Endothelial cell of umbilical vein (primary cell): ENCODE data around the gene OR2T34. TPM values are rescaled to one million over a fixed set of nuclear protein-coding genes. Genes with fewer than 3 reads are reported as not detected.

Experiments
- BruUV-seq: library from RNA; stranded (reverse); fragments of 400-500 nt; replicated peaks from 2 replicates; lab custom pipeline; 2021; lab: Mats Ljungman, UMichigan
- CTCF ChIA-PET: fragments of 300-600, 350-600 bp; sonication (Branson Sonifier 250); formaldehyde crosslinking; loops from one replicate; lab custom pipeline; 2021; ENCODE audit warnings: antibody characterized with exemption, inconsistent platforms; lab: Charles Lee
- POLR2A ChIA-PET: fragments of 300-600, 350-600 bp; sonication (Branson Sonifier 250); formaldehyde crosslinking; loops from one replicate; lab custom pipeline; 2021; ENCODE audit warnings: antibody characterized with exemption, inconsistent platforms; lab: Charles Lee
- DNase-seq: peaks from one replicate; pipeline ENCODE4 v3.0.0-alpha.2; 2011; ENCODE audit warnings: low read depth, low spot score
- FAIRE-seq: peaks from 2 replicates; lab custom pipeline; 2011; peaks lifted over from hg19 to GRCh38; lab: Jason Lieb, UNC
- H2AFZ ChIP-seq: 2 replicates; pipeline ENCODE4 v1.6.0; 2012; ENCODE audit warnings: low read depth, low read length, control low read depth, inconsistent platforms
- H3K27ac ChIP-seq: 2 replicates; pipeline ENCODE4 v1.5.1; 2011; ENCODE audit warnings: low read depth, mild to moderate bottlenecking, control low read depth, low read length, moderate library complexity; ENCODE audit not compliant: insufficient read depth
- H3K27me3 ChIP-seq, 2 experiments: 2 replicates each; pipeline versions ENCODE4 v1.6.0 to v1.6.1; 2011; ENCODE audit warnings: low read length in 2 of 2, mixed read lengths in 1 of 2; ENCODE audit not compliant: control insufficient read depth in 2 of 2, insufficient read depth in 2 of 2
- H3K36me3 ChIP-seq, 2 experiments: 2 replicates in 1 of 2; 3 replicates in 1 of 2; pipeline ENCODE4 v1.5.1; 2011; ENCODE audit warnings: low read length in 2 of 2, mild to moderate bottlenecking in 1 of 2, moderate library complexity in 1 of 2; ENCODE audit not compliant: control insufficient read depth in 2 of 2, insufficient read depth in 2 of 2; ENCODE audit errors: extremely low read depth in 1 of 2
- H3K4me1 ChIP-seq: 3 replicates; pipeline ENCODE4 v1.5.1; 2011; ENCODE audit warnings: mild to moderate bottlenecking, low read length; ENCODE audit not compliant: control insufficient read depth, insufficient read depth; ENCODE audit errors: extremely low read depth
- H3K4me2 ChIP-seq: 2 replicates; pipeline ENCODE4 v1.6.1; 2011; ENCODE audit warnings: low read length, control low read depth, mixed read lengths; ENCODE audit not compliant: insufficient read depth
- H3K4me3 ChIP-seq, 3 experiments: fragments of 200-600 bp in 1 of 3; sonication (generic), shearing (Covaris generic) in 1 of 3; replicated peaks in 1 of 3; 2 replicates each; pipeline ENCODE4 v1.5.1; 2011 to 2016; ENCODE audit warnings: control low read depth in 3 of 3, low read length in 3 of 3, mild to moderate bottlenecking in 2 of 3, inconsistent platforms in 1 of 3, low read depth in 1 of 3, moderate library complexity in 1 of 3; ENCODE audit not compliant: insufficient read depth in 1 of 3
- H3K79me2 ChIP-seq: 2 replicates; pipeline ENCODE4 v1.6.0; 2012; ENCODE audit warnings: low read length, inconsistent platforms; ENCODE audit not compliant: control insufficient read depth, insufficient read depth
- H3K9ac ChIP-seq: replicated peaks from 2 replicates; pipeline ENCODE3; 2011; ENCODE audit warnings: low read length, control low read depth; ENCODE audit not compliant: insufficient read depth; ENCODE audit errors: extremely low read depth
- H3K9me1 ChIP-seq: replicated peaks from 3 replicates; pipeline ENCODE4 v1.6.0; 2011; ENCODE audit warnings: mild to moderate bottlenecking, low read length; ENCODE audit not compliant: control insufficient read depth, insufficient read depth; ENCODE audit errors: extremely low read depth
- H3K9me3 ChIP-seq: replicated peaks from 2 replicates; pipeline ENCODE4 v1.5.1; 2012; ENCODE audit warnings: low read length, inconsistent platforms; ENCODE audit not compliant: control insufficient read depth, insufficient read depth
- H4K20me1 ChIP-seq: replicated peaks from 2 replicates; pipeline ENCODE3; 2011; ENCODE audit warnings: mild to moderate bottlenecking, low read length; ENCODE audit not compliant: control insufficient read depth, insufficient read depth; ENCODE audit errors: extremely low read depth
- EZH2 ChIP-seq: IDR thresholded peaks from 2 replicates; pipeline ENCODE4 v1.6.1; 2012; ENCODE audit warnings: borderline replicate concordance, low read depth, mild to moderate bottlenecking, moderate library complexity, low read length, inconsistent platforms; ENCODE audit not compliant: severe bottlenecking
- FOS ChIP-seq: IDR thresholded peaks from 2 replicates; pipeline ENCODE4 v1.6.1; 2011; ENCODE audit warnings: mild to moderate bottlenecking, low read length, moderate library complexity, borderline replicate concordance; ENCODE audit not compliant: insufficient read depth
- GATA2 ChIP-seq: IDR thresholded peaks from 2 replicates; pipeline ENCODE4 v1.7.0; 2011; ENCODE audit warnings: low read depth, mild to moderate bottlenecking, moderate library complexity, mixed read lengths, low read length; ENCODE audit not compliant: insufficient read length, insufficient read depth
- JUN ChIP-seq: IDR thresholded peaks from 2 replicates; pipeline ENCODE4 v1.6.1; 2011; ENCODE audit warnings: borderline replicate concordance, low read depth; ENCODE audit not compliant: insufficient read length, insufficient read depth
- MYC ChIP-seq: IDR thresholded peaks from one replicate; pipeline ENCODE4 v1.6.1; 2011; ENCODE audit warnings: mild to moderate bottlenecking, low read depth, low read length
- POLR2A ChIP-seq: IDR thresholded peaks from 2 replicates; pipeline ENCODE4 v1.6.1; 2012; ENCODE audit warnings: low read depth, mild to moderate bottlenecking, control low read depth, low read length
- POLR2AphosphoS5 ChIP-seq: IDR thresholded peaks from 2 replicates; pipeline ENCODE4 v1.6.1; 2012; ENCODE audit warnings: low read depth, mild to moderate bottlenecking, control low read depth, low read length, moderate library complexity; ENCODE audit not compliant: insufficient read depth
- dilution Hi-C: fragments of 300-500 bp; cut with MboI; formaldehyde crosslinking; loops from one replicate; pipeline ENCODE4 v1.15.0; 2019; ENCODE audit warnings: low sequenced_read_pairs; ENCODE audit not compliant: extremely low pct_ligation_motif_present
- intact Hi-C: fragments of 100-400 bp; cut with micrococcal nuclease; formaldehyde crosslinking; loops from one replicate; pipeline ENCODE4 v1.10.0; 2022
- polyA plus RNA-seq, 4 experiments: library from polyadenylated mRNA; depleted of rRNA in 3 of 4; stranded (reverse) in 3 of 4; unstranded in 1 of 4; fragments of >200 nt; gene quantifications; 2 replicates each; pipeline versions ENCODE4 v1.2.1 to v1.2.3, GENCODE V29; 2011 to 2012; ENCODE audit warnings: missing spikeins in 1 of 4
- total RNA-seq: library from RNA; stranded (reverse); gene quantifications from 2 replicates; pipeline ENCODE4 v1.2.3, GENCODE V29; 2021
- TF ChIP-seq, protein P1 (sequence below): IDR thresholded peaks from 2 replicates; pipeline ENCODE4 v1.6.1; 2011; ENCODE audit not compliant: insufficient read depth, insufficient read length
- TF ChIP-seq, protein P2 (sequence below), 2 donors: IDR thresholded peaks; 1 replicate in 1 of 2; 2 replicates in 1 of 2; pipeline ENCODE4 v1.5.1; 2011; ENCODE audit warnings: low read length in 2 of 2, mild to moderate bottlenecking in 2 of 2, moderate library complexity in 2 of 2, control low read depth in 1 of 2, inconsistent platforms in 1 of 2, low read depth in 1 of 2; ENCODE audit not compliant: insufficient read depth in 1 of 2; ENCODE audit errors: extremely low read depth in 1 of 2

The OR2T34 gene
- total and polyA plus RNA-seq, 2 donors (not counting 3 experiments of a cell fraction or from before 2014, with no cell fraction given): not detected

DNA sequence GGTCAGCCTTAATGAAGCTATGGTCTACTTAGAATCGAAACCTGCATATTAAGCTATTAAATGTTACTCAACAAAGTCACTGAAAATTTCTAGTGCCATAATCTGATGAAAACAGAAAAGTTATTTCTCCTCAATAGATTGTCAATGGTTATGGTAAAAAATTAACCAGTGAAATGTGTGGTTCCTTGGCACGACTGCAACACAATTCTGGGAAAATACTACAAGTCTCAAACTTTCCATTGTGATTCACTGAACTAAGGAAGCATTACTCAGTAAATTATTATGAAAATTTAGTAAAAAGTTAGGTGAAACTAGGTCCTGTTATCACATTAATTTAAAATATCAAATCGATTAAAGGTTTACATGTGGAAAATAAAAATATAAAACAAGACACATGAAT, 35.7 kb upstream of the OR2T34 start:
- H3K9me3 ChIP-seq: peaks cover 2% of the 10 kb centered on the region
- H3K27ac ChIP-seq: no peak overlapping the region
- no peaks in the 10 kb centered on the region for H3K9me1 ChIP-seq
- FAIRE-seq (no peak), DNase-seq (no peak)
- H4K20me1 ChIP-seq: no peaks in the 10 kb centered on the region
- BruUV-seq: no TSS peak
- H3K4me3 ChIP-seq: no peak overlapping the region
- no peaks in the 10 kb centered on the region for H3K27me3 ChIP-seq
- no peaks in the 10 kb centered on the region for H3K79me2 ChIP-seq
- ChIA-PET CTCF (no interaction called here), POLR2A (no interaction called here)
- intact Hi-C loops: no loop called here
- dilution Hi-C loops: no loop called here
- H3K36me3 ChIP-seq: no peaks in the 10 kb centered on the region
- H3K4me1 ChIP-seq: no peaks in the 10 kb centered on the region
- H3K9ac ChIP-seq: no peak overlapping the region
- TF ChIP-seq FOS (no peak), POLR2A (no peak), JUN (no peak), MYC (no peak), POLR2AphosphoS5 (no peak)
- TF ChIP-seq, protein P1, sequence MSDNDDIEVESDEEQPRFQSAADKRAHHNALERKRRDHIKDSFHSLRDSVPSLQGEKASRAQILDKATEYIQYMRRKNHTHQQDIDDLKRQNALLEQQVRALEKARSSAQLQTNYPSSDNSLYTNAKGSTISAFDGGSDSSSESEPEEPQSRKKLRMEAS: no peak
- TF ChIP-seq, protein P2, sequence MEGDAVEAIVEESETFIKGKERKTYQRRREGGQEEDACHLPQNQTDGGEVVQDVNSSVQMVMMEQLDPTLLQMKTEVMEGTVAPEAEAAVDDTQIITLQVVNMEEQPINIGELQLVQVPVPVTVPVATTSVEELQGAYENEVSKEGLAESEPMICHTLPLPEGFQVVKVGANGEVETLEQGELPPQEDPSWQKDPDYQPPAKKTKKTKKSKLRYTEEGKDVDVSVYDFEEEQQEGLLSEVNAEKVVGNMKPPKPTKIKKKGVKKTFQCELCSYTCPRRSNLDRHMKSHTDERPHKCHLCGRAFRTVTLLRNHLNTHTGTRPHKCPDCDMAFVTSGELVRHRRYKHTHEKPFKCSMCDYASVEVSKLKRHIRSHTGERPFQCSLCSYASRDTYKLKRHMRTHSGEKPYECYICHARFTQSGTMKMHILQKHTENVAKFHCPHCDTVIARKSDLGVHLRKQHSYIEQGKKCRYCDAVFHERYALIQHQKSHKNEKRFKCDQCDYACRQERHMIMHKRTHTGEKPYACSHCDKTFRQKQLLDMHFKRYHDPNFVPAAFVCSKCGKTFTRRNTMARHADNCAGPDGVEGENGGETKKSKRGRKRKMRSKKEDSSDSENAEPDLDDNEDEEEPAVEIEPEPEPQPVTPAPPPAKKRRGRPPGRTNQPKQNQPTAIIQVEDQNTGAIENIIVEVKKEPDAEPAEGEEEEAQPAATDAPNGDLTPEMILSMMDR (IDR thresholded peaks at IDR 0.05; ENCODE audit: extremely low read depth in 1 of 2, insufficient read depth in 1 of 2, low read depth in 1 of 2, low read length in 2 of 2): no peak
- H3K4me2 ChIP-seq: no peak overlapping the region
- no peak overlapping the region for H2AFZ ChIP-seq

DNA sequence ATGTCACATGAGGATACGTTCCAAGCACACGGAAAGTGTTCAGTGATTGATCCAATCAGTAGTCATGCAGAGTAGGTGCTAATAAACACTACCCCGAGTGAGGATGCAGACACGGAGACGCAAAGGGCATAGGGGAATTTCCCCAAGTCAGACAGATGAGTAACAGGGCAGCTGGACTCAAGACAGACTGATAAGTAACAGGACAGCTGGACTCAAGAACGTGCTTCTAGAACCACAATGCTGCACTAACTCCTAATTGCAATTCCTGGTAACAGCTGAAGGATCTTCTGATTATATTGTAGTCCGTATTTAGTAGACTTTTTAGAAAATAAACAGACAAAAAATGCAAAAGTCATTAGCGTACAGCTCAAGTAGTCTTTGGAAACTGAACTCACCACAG, 24.8 kb upstream of the OR2T34 start:
- no peaks in the 10 kb centered on the region for H3K27me3 ChIP-seq
- DNase-seq (no peak), FAIRE-seq (no peak)
- no peaks in the 10 kb centered on the region for H4K20me1 ChIP-seq
- POLR2A ChIA-PET: no interaction called here
- H3K36me3 ChIP-seq: no peaks in the 10 kb centered on the region
- no peak overlapping the region for H3K9ac ChIP-seq
- no peak overlapping the region for H3K4me3 ChIP-seq
- no peaks in the 10 kb centered on the region for H3K4me1 ChIP-seq
- no peaks in the 10 kb centered on the region for H3K79me2 ChIP-seq
- no peaks in the 10 kb centered on the region for H3K9me1 ChIP-seq
- TF ChIP-seq, protein P1: no peak
- TF ChIP-seq MYC: no peak
- TF ChIP-seq GATA2: no peak
- no peak for TF ChIP-seq POLR2AphosphoS5
- TF ChIP-seq, protein P2 (IDR thresholded peaks at IDR 0.05; ENCODE audit: extremely low read depth in 1 of 2, insufficient read depth in 1 of 2, low read depth in 1 of 2, low read length in 2 of 2): no peak
- no peak for TF ChIP-seq POLR2A
- no peak for TF ChIP-seq FOS
- TF ChIP-seq JUN: no peak
- no peak for TF ChIP-seq EZH2
- intact Hi-C loops (no loop called here), dilution Hi-C loops (no loop called here)
- BruUV-seq: no TSS peak
- no peak overlapping the region for H3K27ac ChIP-seq
- H3K4me2 ChIP-seq: no peak overlapping the region
- H3K9me3 ChIP-seq: peaks cover 2% of the 10 kb centered on the region
- H2AFZ ChIP-seq: no peak overlapping the region
- CTCF ChIA-PET: no interaction called here
